GM19468 (cell line): ENCODE data around the gene ECI1.
A peak's percentile ranks its signal among the peaks of the same experiment; 100 is the strongest.

Experiments used
- ATAC-seq: cut with Tn5 transposase; IDR thresholded peaks from one replicate; pipeline ENCODE4 v1.9.1; 2021; ENCODE audit warnings: mild to moderate bottlenecking, moderate library complexity, moderate number of reproducible peaks; ENCODE audit not compliant: unreplicated experiment; ENCODE audit errors: extremely low read depth

Gene ECI1

GRCh38 chr16:2235695-2236336, 15.6 kb downstream of the ECI1 start:
- ATAC-seq = no peak

GRCh38 chr16:2235234-2235651, 16.1 kb downstream of the ECI1 start:
- no peak for ATAC-seq

- ATAC-seq = no peak
Observed at GRCh38 chr16:2234813-2235170, 16.6 kb downstream of the ECI1 start.

- ATAC-seq = no peak
Observed at GRCh38 chr16:2233872-2234812, 17.2 kb downstream of the ECI1 start.

GRCh38 chr16:2233046-2233775, 18.2 kb downstream of the ECI1 start:
- ATAC-seq = no peak

GRCh38 chr16:2232094-2232990, 19.0 kb downstream of the ECI1 start:
- no peak for ATAC-seq

GRCh38 chr16:2231016-2231931, 20.1 kb downstream of the ECI1 start:
- no peak for ATAC-seq

GRCh38 chr16:2230376-2230775, 21.0 kb downstream of the ECI1 start:
- no peak for ATAC-seq

GRCh38 chr16:2229632-2230250, 21.6 kb downstream of the ECI1 start:
- ATAC-seq = no peak

- no peak for ATAC-seq
Observed at GRCh38 chr16:2229091-2229490, 22.3 kb downstream of the ECI1 start.

- ATAC-seq = no peak
Observed at GRCh38 chr16:2228161-2228824, 23.1 kb downstream of the ECI1 start.

GRCh38 chr16:2226918-2227317, 24.5 kb downstream of the ECI1 start:
- ATAC-seq = no peak

- ATAC-seq = no peak
Observed at GRCh38 chr16:2226245-2226793, 25.1 kb downstream of the ECI1 start.

- ATAC-seq = peak; percentile 10
Observed at GRCh38 chr16:2223942-2224486, 27.4 kb downstream of the ECI1 start.

- ATAC-seq = peak; percentile 80
Observed at GRCh38 chr16:2223221-2223941, 28.0 kb downstream of the ECI1 start, which contains the start of gene E4F1. E4F1 (plus strand) TSS chr16:2223591; CDS start chr16:2223614, 23 bp downstream.

- no peak for ATAC-seq
Observed at GRCh38 chr16:2216330-2216729, 35.1 kb downstream of the ECI1 start.

- peak; percentile 69 for ATAC-seq
Observed at GRCh38 chr16:2214719-2214968, 36.7 kb downstream of the ECI1 start, which contains the start of gene PGP. PGP (minus strand) TSS chr16:2214840; CDS start chr16:2214777, 63 bp downstream.
